GM19238 (cell line): Measurements from ENCODE around the gene SLC46A3.
A peak's percentile ranks its signal among the peaks of the same experiment; 100 is the strongest.
"Not testable (repeated sequence)": the region's sequence is repeated elsewhere in the genome, so short reads cannot be mapped to it uniquely, and the experiment has no call there.

Experiments
- DNase-seq: peaks from one replicate; pipeline ENCODE4 v3.0.0; 2011; ENCODE audit warnings: low spot score; ENCODE audit not compliant: insufficient read length

Gene SLC46A3

DNA sequence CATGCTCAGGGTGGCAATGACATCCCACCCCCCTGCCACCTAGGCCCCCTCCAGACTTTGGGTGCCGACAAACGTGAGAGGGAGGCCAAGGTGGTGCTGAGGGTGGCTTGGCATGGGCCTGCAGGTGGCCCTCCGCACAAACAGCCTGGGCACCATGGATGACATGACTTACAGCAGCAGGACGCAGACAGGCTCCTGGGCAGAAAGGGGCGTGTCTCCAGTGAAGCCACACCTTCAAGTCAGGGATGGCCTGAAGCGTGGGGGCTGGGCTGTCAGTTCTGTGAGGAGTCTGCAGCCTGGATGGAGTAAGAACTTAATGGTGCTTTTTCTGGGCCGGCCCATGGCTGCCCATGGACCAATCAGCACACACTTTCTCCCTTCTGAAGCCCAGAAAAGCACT, 34.5 kb downstream of the SLC46A3 start:
- no peak for DNase-seq

DNA sequence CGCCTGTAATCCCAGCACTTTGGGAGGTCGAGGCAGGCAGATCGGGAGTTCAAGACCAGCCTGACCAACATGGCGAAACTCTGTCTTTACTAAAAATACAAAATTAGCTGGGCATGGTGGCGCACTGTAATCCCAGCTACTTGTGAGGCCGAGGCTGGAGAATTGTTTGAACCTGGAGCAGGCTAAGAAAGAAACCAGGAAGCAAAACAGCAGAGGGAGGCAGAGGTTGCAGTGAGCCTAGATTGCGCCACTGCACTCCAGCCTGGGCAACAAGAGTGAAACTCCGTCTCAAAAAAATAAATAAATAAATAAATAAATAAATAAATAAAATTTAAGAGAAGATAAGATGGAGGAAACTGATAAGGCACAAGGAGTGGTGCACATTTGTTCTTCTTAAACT, 35.6 kb downstream of the SLC46A3 start:
- not testable (repeated sequence) for DNase-seq

DNA sequence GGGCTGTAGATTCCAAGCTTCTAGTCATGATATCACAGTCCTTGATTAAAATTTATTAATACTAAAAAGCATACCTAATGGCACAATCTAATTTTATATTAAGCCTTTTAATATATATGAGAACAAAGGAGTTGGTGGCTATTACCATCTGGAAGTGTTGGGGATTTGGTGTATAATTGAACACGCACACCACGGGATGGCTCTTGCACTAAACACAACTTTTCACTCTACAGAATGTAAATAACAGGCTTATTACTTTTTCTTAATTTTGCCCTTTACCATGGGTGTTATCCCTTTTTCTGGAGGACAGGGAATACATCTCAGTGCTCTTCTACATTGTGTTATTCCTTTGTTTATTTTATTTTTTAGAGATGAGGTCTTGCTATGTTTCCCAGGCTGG, 38.2 kb downstream of the SLC46A3 start:
- no peak for DNase-seq

DNA sequence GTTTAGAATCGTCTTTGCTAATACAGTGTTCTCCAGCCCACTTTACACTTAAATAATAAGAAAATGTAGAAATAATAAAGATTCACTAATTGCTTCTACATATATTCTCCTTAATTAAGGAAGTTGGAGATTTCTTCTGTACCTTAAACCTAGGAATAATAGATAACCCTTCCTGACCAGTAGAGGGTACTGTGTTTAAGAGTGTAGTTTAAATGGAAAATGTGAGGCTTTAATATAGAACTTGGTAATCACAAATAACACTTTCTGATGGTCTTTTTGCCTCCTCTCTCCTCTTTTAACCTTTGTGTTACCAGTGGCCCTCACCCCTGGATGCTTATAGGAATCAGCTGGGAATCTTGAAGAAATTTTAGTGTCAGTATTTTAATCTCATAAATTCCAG, 39.1 kb downstream of the SLC46A3 start:
- no peak for DNase-seq

DNA sequence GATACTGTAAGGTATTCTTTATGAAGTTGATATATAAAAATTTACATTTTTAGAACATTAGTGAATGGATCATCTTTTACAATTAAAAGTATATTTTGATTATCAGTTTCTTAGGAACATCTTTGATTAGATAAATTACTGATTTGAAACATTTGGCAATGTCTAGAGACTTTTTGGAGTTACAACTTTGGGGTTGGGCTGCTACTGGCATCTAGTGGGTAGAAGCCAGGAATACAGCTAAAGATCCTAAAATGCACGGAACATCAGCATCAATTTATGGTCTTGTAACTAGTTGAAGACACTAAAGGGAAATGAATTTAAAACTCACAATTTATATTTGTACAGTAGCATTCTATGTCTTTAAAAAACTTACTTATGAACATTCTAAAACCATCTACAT, 40.0 kb downstream of the SLC46A3 start:
- DNase-seq: no peak

DNA sequence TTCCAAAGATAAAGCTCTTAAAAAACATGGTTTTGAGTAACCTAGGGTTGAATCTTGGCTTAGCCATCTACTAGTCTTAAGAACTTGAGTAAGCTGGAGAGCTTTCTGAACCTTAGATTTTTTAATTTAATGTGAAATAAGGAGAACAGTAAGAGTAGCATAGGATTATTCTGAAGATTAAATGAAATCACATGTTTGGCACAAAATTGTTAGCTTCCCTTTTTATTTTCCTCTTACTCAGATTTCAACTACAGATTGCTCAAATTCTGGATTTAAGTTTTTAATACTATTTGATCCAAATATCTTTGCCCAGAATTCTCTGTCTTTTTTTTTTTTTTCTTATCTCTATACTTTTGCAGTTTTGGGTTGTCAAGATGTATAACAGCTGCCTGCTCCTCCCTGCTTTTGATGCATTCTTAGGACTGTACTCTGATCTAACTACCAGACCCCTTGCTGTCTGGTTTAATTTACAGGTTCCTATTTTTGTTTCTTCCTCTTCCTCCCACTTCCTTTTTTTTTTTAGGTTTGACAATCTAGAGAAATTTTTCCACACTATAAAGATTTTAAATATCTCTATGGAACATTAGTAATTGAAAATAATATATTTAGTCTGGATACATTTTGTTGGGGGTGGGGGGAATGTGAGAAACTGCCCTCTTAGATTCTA, 47.5 kb downstream of the SLC46A3 start:
- DNase-seq: no peak

DNA sequence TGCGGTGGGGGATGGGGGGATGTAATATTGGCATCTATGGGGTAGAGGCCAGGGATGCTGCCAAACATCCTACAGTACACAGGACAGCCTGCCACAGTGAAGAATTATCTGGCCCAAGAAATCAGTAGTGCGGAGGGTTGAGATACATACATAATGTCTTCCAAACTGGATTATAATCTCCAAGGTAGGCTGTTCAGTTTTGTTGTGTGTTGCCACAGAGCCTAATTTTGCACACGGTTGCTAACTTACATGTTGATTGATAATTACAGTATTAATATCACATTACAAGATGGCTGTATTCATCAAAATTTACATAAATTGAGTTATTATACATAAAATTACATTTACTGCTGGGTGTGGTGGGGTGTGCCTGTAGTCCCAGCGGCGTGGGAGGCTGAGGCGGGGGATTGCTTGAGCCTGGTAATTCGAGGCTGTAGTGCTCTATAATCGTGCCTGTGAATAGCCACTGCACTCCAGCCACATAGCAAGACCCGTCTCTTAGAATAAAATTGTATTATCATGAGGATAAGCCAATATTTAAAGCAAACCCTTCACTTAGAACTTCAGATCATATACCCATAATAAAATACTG, 51.8 kb downstream of the SLC46A3 start:
- no peak for DNase-seq

DNA sequence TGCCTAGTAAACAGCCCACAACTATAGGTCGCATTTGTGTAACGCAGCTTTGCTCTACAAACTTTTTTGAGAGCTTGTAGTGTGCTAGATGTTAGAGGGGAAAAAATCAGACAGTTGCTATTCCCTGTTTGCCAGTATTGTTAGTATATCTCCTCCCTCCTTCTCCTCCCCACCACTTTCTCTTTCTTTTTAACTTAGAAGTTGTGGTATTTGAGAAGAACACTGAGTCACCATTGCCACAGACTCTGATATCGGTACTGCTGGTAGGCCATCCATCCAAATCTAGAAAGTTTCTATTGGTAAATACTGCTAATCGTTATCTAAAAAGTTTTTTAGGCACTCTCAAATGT, 59.2 kb downstream of the SLC46A3 start:
- DNase-seq: no peak

DNA sequence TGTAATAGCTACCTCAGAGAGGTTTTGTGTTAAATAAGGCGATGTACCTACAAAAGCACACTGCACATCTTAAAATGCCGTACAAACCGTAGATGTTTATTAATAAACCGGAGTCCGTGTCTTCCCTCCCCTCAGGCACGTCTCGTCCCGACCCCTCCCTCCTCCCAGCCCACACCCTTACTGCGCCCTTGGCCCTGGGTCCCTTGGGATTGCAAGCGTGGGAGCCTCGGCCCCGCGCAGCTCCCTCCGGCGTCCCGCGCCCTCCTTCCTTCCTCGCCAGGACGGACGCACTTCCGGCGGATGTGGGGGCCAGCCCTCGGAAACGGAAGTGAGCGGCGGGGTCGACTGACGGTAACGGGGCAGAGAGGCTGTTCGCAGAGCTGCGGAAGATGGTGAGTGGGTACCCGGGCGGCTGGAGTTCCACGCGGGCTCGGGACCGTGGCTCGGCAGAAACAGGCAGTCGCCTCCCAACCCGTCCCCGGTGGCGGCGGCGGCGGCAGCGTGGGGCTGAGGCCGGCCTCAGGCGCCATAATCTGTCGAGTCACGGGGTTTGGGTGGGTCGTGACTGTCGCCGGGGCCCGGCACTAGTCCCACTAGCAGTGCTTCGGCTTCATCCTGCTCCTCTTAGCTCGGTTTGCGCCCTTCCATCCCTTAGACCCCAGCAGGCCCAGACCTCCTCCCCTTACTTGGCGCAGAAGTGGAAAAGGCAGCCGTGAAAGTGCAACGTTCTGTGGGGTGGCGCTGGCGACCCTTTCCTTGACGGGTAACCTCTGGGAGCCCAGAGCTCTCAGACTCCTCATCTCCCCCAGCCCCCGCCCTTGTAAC, 59.8 kb downstream of the SLC46A3 start, which contains the start of gene POMP:
Gene POMP, plus strand, starts transcription at position 335 of the 825 bp plus-strand sequence. Its CDS starts 55 bp downstream, at position 390.
- DNase-seq: peak; percentile 79

DNA sequence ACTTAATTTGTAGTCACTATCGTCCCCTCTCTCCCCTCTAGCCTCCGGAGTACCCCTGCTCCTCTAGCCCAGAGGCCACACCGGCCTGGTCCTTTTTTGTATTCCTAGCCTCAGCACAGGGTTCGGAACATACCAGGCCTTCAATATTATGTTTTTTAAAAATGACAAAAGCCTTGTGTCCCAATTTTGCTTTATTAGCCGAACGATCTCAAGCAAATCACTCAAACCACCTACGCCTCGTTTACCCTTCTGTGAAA, 60.3 kb downstream of the SLC46A3 start:
- DNase-seq: no peak

DNA sequence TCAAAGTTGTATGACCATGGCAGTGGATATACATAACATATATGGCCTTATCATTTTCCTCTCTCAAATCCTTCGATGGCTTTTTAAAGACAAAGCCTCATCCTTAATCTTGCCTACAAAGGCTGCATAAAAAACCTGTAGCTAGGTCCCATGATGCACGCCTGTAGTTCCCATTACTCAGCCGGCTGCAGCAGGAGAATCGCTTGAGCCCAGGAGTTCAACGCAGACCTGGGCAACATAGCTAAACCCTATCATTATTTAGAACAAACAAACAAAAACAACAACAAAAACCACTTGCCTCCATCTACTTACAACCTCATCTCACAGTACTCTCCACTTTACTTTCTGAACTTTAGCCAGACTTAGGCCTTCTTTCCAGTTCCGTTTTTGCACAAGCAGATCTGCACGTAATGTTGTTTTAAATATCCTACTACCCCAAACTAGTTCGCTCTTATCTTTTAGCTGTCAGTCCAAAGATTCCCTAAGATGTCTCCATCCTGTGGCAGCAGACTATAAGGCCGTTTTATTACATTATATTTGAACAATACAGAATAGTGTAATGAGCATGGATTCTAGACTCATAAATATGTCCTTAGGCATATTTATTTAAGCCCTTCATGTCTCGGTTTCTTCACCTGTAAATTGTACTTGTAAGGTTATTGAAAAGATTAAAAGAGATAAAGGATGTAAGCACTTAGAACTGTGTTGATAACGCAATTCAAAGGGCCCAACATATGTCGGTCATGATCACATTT, 60.8 kb downstream of the SLC46A3 start:
- no peak for DNase-seq

DNA sequence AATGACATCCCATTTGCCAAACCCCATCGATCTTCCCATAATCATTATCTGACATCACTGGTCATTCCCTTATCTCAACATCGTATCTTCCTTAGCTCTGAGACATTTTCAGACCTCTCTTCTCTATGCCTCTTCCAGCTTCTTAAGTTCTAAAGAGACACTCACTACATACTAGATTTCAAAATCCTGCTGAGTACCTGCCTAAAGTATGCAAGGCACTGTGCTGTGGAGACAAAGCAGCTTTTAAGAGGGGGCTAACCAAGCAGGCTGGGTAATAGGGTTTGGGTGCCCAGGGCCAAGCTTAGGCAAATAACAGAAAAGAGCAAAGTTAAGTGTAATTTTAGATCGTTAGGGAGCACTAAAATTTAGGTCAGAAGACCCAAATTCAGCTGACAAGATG, 63.2 kb downstream of the SLC46A3 start:
- no peak for DNase-seq

DNA sequence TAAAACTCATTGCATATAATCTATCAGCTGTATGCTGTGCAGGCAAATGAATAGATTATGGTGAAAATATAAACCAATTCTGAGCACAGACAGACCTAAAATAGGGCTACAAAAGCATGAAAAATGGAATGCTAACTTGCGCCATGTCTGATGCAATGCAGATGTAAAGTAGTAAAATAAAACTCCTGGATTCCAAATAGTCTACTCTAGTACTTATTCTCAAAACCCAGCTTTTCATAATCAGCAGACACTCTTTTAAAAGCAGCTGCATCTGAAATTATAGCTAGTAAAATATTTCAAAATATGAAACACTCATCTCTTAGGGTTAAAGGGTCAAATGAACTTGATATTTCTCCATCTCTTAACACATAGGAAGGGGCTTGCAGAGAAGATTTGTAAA, 64.5 kb downstream of the SLC46A3 start:
- no peak for DNase-seq

DNA sequence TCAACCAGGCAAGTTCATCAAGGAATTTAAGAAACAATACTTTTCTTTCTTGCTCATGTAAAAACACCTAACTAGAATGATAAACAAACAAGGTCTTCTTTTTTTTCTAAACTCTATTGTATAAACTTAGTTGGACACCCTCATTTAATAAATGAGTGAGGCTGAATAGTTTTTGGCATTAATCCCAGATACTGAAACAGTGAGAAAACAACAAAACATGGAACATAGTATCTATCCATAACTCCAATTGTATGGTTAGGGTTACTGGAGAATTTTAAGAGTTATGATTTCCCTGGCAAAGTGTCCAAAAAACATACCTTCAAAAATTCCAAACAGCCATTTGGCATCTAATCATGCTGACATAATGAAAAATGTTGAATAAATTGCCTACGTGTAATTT, 65.7 kb downstream of the SLC46A3 start:
- DNase-seq: no peak

DNA sequence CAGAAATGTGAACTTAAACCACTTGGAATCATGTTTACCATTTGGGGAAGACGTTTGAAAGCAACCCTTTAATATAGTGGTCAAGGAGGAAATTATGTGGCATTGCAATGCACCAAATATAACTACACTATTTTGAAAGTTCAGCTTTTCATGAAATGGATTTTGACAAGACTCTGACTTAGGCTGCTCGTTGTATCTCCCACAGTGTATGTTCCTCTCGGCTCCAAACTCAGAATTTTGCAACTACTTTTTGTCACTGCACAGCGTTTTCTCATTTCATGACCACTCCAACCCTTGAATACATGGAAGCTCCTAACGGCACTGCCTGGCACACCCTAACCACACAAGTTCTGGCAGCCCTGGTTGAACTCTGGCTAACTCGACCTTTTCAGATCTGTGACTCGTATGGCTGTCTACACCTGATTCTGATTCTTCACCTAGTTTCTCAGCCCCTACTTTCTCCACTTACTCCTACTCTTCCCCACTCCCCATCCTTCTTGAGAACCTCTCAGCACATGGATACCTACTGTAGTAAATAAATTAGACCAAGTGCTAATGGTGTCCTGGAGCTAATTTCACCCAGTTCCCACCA, 66.9 kb downstream of the SLC46A3 start:
- DNase-seq: no peak

DNA sequence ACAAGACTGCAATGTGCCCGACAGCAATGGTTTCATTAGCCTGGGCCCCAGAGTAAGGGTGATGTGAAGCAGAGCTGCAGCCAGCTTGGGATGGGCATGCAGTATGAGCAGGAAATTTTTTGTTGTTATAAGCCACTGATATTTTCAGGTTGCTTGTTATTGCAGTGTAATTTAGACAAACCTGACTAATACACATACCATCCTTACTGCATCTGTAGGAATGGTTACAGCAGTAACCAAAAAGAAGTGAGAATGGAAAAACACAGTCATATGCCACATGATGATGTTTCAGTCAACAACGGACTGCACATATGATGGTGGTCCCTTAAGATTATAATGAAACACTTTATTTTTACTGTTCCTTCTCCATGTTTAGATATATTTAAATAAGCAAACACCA, 68.5 kb downstream of the SLC46A3 start:
- DNase-seq: no peak
